ENCODE data around the gene KRTAP4-12. TPM values are rescaled to one million over a fixed set of nuclear protein-coding genes. Genes with fewer than 3 reads are reported as not detected.
"Not testable (repeated sequence)": the region's sequence is repeated elsewhere in the genome, so short reads cannot be mapped to it uniquely, and the experiment has no call there.

The KRTAP4-12 gene
- total RNA-seq, 1 donor from 2014 or later: not detected

GRCh38 chr17:41099682-41100480, 24.1 kb downstream of the KRTAP4-12 start:
- H3K4me3 Mint-ChIP-seq (ENCODE audit: low read depth): not testable (repeated sequence)

DNA sequence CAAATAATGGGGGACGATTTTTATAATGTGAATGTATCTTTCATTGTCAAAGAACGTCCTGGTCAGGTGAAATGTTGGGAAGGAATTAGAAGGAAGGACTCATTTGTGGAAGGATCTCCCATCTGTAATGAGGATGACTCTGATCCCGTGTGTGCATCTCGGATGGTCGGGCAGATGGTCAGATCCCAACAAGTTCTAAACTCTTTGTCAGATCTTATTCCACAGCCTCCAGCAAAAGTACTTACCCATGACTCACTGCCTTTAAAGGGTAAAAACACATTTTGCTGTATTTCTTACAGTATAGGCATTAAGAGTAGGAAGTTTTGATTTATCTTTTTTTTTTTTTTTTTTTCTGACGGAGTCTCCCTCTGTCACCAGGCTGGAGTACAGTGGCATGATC, 25.5 kb downstream of the KRTAP4-12 start:
- no peak overlapping the region for H3K4me3 Mint-ChIP-seq (ENCODE audit: low read depth)
- intact Hi-C loops (cut with micrococcal nuclease): no loop called here

More at GRCh38 chr17:41099682-41100480, 24.1 kb downstream of the KRTAP4-12 start:
- H3K27ac Mint-ChIP-seq; intact Hi-C loops (cut with micrococcal nuclease); H3K27me3 Mint-ChIP-seq (ENCODE audit: low read depth); DNase-seq (ENCODE audit: low spot score); H3K36me3 Mint-ChIP-seq (ENCODE audit: low read depth); H3K9me3 Mint-ChIP-seq; H3K4me1 Mint-ChIP-seq (ENCODE audit: low read depth): not testable (repeated sequence)

DNA sequence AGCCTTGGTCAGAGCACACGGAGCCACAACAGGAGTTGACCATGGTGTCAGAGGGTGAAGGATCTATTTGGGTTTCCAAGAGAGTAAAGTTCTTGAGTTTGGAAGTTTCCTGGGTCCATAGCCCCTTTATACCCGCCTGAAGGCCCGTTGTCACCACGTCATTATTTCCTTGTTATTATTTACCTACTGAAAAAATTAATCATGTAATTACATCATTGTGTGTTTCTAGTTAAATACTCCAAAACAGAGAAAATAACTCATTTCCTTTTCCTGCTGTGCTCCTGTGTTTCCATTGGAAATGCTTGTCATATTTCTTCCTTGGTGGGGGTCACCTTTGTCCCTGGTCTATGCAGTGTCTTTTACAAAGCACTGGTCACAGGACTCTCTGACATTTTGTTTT, 25.9 kb downstream of the KRTAP4-12 start, which contains the start of gene KRTAP4-8:
TSS of gene KRTAP4-8 (minus strand) at position 101 of the 400 bp plus-strand sequence. CDS start at position 43, 58 bp downstream.
- H3K36me3 Mint-ChIP-seq (ENCODE audit: low read depth): no peaks in the 10 kb centered on the region
- H3K27me3 Mint-ChIP-seq (ENCODE audit: low read depth): peaks cover 6% of the 10 kb centered on the region
- no peak for DNase-seq (ENCODE audit: low spot score)
- H3K9me3 Mint-ChIP-seq: peaks cover 2% of the 10 kb centered on the region
- intact Hi-C loops (cut with micrococcal nuclease): no loop called here
- H3K4me3 Mint-ChIP-seq (ENCODE audit: low read depth): no peak within 1 kb of the TSS
- H3K27ac Mint-ChIP-seq: no peak within 1 kb of the TSS
- H3K4me1 Mint-ChIP-seq (ENCODE audit: low read depth): no peaks in the 10 kb centered on the region

More for the DNA sequence above, 25.5 kb downstream of the KRTAP4-12 start:
- H3K27ac Mint-ChIP-seq: no peak overlapping the region
- no peaks in the 10 kb centered on the region for H3K36me3 Mint-ChIP-seq (ENCODE audit: low read depth)
- H3K4me1 Mint-ChIP-seq (ENCODE audit: low read depth): no peaks in the 10 kb centered on the region
- DNase-seq (ENCODE audit: low spot score): no peak
- peaks cover 6% of the 10 kb centered on the region for H3K27me3 Mint-ChIP-seq (ENCODE audit: low read depth)
- no peaks in the 10 kb centered on the region for H3K9me3 Mint-ChIP-seq

- no peaks in the 10 kb centered on the region for H3K4me1 Mint-ChIP-seq (ENCODE audit: low read depth)
- intact Hi-C loops (cut with micrococcal nuclease): no loop called here
- H3K27ac Mint-ChIP-seq: no peak overlapping the region
- DNase-seq (ENCODE audit: low spot score): no peak
- peaks cover 6% of the 10 kb centered on the region for H3K27me3 Mint-ChIP-seq (ENCODE audit: low read depth)
- H3K9me3 Mint-ChIP-seq: peaks cover 4% of the 10 kb centered on the region
- H3K36me3 Mint-ChIP-seq (ENCODE audit: low read depth): no peaks in the 10 kb centered on the region
- H3K4me3 Mint-ChIP-seq (ENCODE audit: low read depth): no peak overlapping the region
These were observed 27.9 kb downstream of the KRTAP4-12 start for GRCh38 chr17:41096055-41096454.

DNA sequence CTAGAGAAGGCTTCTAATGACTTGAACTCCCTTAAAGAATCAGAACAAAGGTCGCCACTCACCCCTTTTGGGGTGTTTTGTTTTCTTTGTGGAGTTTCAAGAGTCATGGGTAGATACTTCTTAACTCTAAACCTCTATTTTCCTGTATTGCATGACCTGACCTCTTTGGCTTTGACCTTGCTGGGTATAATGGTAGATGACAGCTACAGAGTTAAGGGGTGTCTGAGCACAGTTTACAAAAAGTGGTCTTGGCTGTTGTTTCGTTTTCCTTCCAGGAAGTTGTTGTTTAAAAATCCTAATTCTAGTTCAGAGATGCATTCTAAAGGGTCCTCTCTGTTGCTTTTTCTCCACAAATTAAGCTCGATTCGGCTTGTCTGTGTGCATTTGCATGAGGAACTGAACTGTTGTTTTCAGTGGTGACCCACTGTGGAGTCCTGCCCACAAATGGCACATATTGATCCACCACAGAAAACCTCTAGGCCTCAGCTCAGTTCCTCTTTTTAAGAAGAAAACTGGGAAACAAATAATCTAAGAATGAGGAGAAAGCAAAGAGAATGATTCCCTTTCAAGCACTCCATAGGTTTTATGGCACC, 35.1 kb downstream of the KRTAP4-12 start:
- H3K27ac Mint-ChIP-seq; H3K4me1 Mint-ChIP-seq (ENCODE audit: low read depth); DNase-seq (ENCODE audit: low spot score); H3K9me3 Mint-ChIP-seq; intact Hi-C loops (cut with micrococcal nuclease); H3K36me3 Mint-ChIP-seq (ENCODE audit: low read depth); H3K4me3 Mint-ChIP-seq (ENCODE audit: low read depth); H3K27me3 Mint-ChIP-seq (ENCODE audit: low read depth): not testable (repeated sequence)

- intact Hi-C loops (cut with micrococcal nuclease); H3K36me3 Mint-ChIP-seq (ENCODE audit: low read depth); H3K4me1 Mint-ChIP-seq (ENCODE audit: low read depth): not testable (repeated sequence)
These were observed 39.7 kb downstream of the KRTAP4-12 start, which contains the start of gene KRTAP4-7 for GRCh38 chr17:41084100-41084856. KRTAP4-7 (plus strand) TSS chr17:41084150; CDS start chr17:41084207, 57 bp downstream.

DNA sequence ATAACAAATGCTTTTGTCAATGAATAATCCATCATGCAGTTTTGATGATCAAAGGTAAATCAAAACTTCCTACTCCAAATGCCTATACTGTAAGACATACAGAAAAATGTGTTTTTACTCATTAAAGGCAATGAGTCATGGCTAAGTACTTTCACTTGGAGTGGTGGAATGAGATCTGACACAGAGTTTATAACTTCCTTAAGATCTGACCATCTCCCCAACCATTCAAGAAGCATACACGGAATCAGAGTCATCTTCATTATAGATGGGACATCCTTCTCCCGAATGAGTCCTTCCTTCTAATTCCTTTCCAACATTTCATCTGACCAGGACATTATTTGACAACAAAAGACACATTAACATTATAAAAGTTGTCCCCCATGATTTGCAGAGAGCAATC, 40.6 kb downstream of the KRTAP4-12 start:
- DNase-seq (ENCODE audit: low spot score); H3K27ac Mint-ChIP-seq; H3K4me1 Mint-ChIP-seq (ENCODE audit: low read depth); H3K36me3 Mint-ChIP-seq (ENCODE audit: low read depth); intact Hi-C loops (cut with micrococcal nuclease); H3K9me3 Mint-ChIP-seq; H3K27me3 Mint-ChIP-seq (ENCODE audit: low read depth); H3K4me3 Mint-ChIP-seq (ENCODE audit: low read depth): not testable (repeated sequence)

More at GRCh38 chr17:41084100-41084856, 39.7 kb downstream of the KRTAP4-12 start, which contains the start of gene KRTAP4-7:
- H3K27me3 Mint-ChIP-seq (ENCODE audit: low read depth); H3K27ac Mint-ChIP-seq; H3K9me3 Mint-ChIP-seq; DNase-seq (ENCODE audit: low spot score); H3K4me3 Mint-ChIP-seq (ENCODE audit: low read depth): not testable (repeated sequence)

DNA sequence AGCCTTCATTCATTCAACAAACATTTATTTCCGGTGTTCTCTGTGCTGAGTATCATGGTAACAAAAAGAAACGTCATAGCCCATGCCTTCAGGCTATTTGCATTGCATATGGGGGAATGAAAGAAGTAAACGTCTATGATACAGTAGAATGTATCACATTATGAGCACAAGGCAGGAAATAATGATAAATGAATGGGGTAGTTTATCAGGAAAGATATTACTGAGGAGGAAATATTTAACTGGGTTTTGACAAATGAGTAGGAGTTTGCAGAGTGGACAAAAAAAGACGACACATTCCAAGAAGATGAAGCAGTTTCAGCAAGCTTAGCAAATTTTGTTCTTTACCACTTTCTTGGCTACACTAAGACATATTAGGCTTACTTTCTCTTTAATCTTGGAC, 41.4 kb downstream of the KRTAP4-12 start:
- Mint-ChIP-seq H3K4me1 (ENCODE audit: low read depth) (no peaks in the 10 kb centered on the region), H3K36me3 (ENCODE audit: low read depth) (no peaks in the 10 kb centered on the region), H3K4me3 (ENCODE audit: low read depth) (no peak overlapping the region), H3K27ac (no peak overlapping the region), H3K9me3 (no peaks in the 10 kb centered on the region), H3K27me3 (ENCODE audit: low read depth) (peaks cover 8% of the 10 kb centered on the region)
- no peak for DNase-seq (ENCODE audit: low spot score)
- intact Hi-C loops (cut with micrococcal nuclease): no loop called here

DNA sequence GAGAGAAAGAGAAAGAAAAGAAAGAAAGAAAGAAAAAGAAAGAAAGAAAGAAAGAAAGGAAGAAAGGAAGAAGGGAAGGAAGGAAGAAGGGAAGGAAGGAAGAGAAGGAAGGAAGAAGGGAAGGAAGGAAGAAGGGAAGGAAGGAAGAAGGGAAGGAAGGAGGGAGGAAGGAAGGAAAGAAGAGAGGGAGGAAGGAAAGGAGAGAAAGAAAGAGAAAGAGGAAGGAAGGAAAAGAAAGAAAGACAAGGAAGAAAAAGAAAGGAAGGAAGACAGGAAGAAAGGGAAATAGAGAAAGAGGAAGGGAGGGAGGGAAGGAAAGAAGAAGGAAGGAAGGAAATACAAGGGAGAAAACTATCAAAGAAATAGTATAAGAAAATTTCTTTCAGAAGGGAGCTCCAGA, 47.2 kb downstream of the KRTAP4-12 start:
- Mint-ChIP-seq H3K27ac (no peak overlapping the region), H3K4me1 (ENCODE audit: low read depth) (no peaks in the 10 kb centered on the region), H3K9me3 (no peaks in the 10 kb centered on the region), H3K27me3 (ENCODE audit: low read depth) (peaks cover 16% of the 10 kb centered on the region), H3K4me3 (ENCODE audit: low read depth) (no peak overlapping the region), H3K36me3 (ENCODE audit: low read depth) (no peaks in the 10 kb centered on the region)
- DNase-seq (ENCODE audit: low spot score): no peak
- intact Hi-C loops (cut with micrococcal nuclease): no loop called here

GRCh38 chr17:41073676-41074075, 50.3 kb downstream of the KRTAP4-12 start:
- no peak overlapping the region for H3K27ac Mint-ChIP-seq
- no peaks in the 10 kb centered on the region for H3K4me1 Mint-ChIP-seq (ENCODE audit: low read depth)
- H3K36me3 Mint-ChIP-seq (ENCODE audit: low read depth): no peaks in the 10 kb centered on the region
- no peak for DNase-seq (ENCODE audit: low spot score)
- H3K4me3 Mint-ChIP-seq (ENCODE audit: low read depth): no peak overlapping the region
- intact Hi-C loops (cut with micrococcal nuclease): no loop called here
- no peaks in the 10 kb centered on the region for H3K9me3 Mint-ChIP-seq
- H3K27me3 Mint-ChIP-seq (ENCODE audit: low read depth): peaks cover 16% of the 10 kb centered on the region
